ENCODE data around the gene ADD1.

DNA sequence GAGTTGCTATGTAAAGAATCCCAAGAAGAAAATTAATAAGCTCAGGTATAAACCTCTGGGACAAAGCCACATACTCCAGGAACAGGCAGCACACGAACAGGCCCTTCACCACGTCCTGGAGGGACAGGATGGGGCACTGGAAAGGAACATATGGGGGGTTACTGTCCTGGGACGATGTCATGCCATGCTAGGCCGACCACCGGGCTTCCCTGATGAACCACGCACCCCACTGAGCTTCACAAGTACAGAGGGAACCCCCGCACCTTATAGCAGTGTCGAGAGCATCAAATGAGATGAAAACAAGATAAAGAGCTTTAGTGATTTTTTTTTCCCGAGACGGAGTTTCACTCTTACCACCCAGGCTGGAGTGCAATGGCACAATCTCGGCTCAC is 100.4 kb downstream of the ADD1 start:
- TF ChIP-seq SMC3 (IDR thresholded peaks at IDR 0.05; ENCODE audit: low read length) (no peak), ZC3H4 (CRISPR knock-in tag; IDR thresholded peaks at IDR 0.05; ENCODE audit: borderline replicate concordance) (no peak), CREB1 (IDR thresholded peaks at IDR 0.05) (no peak), CREB1 (CRISPR knock-in tag; IDR thresholded peaks at IDR 0.05) (no peak), ADNP (CRISPR knock-in tag; IDR thresholded peaks at IDR 0.05) (no peak), DMAP1 (CRISPR knock-in tag; IDR thresholded peaks at IDR 0.05) (no peak), HDAC1 (CRISPR knock-in tag; IDR thresholded peaks at IDR 0.05) (no peak), ATF1 (CRISPR knock-in tag; IDR thresholded peaks at IDR 0.05) (no peak), RBM22 (optimal IDR thresholded peaks at IDR 0.05; ENCODE audit: low read length) (no peak), CREM (IDR thresholded peaks at IDR 0.05) (no peak), CREM (CRISPR knock-in tag; IDR thresholded peaks at IDR 0.05) (no peak), EZH2 (conservative IDR thresholded peaks at IDR 0.05; ENCODE audit: low read depth, low read length) (no peak), ZNF556 (CRISPR knock-in tag; IDR thresholded peaks at IDR 0.05; ENCODE audit: borderline replicate concordance) (no peak)
